GM12892 (cell line): ENCODE results near the gene SYK.

Experiments used
- POLR2A ChIP-seq: IDR thresholded peaks from 2 replicates; pipeline ENCODE4 v1.6.1; 2011; ENCODE audit warnings: low read depth, low read length, control low read depth
- TAF1 ChIP-seq: IDR thresholded peaks from 2 replicates; pipeline ENCODE4 v1.6.1; 2011; ENCODE audit warnings: low read depth, mild to moderate bottlenecking, control low read depth, low read length, borderline replicate concordance

DNA sequence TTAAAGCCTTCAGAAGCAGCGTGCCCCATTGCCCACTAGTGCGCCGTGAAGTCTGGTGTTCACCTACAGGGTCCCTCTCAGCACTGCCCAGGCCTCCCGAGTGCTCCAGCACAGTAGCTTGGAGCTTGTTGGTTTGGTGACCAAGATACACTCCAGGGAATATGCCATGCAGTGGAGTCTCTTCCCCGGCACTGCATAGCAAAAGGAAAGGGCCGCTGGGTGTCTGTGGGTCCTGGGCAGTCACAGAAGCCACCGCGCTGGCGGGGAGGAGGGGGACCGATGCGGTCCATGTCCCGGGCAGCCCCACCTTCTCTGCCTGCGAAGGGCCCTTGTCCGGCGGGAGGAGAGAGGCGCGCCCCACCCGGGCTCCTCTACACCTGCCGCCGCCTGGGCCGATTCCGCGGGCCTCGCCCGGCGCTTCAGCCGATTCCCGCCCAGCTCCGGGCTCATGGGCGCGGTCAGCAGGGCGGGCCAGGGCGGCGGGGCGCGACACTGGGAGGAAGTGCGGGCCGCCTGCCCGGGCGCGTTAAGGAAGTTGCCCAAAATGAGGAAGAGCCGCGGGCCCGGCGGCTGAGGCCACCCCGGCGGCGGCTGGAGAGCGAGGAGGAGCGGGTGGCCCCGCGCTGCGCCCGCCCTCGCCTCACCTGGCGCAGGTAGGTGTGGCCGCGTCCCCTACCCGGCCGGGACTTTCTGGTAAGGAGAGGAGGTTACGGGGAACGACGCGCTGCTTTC is at the start of gene SYK:
- TF ChIP-seq TAF1 (0 out of 2 replicates have a peak, but pooled peaks have one; percentile 24), POLR2A (no peak; the same call in 1 of the 2 replicates)
